Cardiac septum (tissue), 1 donor: Measurements from ENCODE around the gene SLC8A1. TPM values are rescaled to one million over a fixed set of nuclear protein-coding genes. Genes with fewer than 3 reads are reported as not detected.

Source experiments
- DNase-seq: peaks from one replicate; pipeline ENCODE4 v3.0.0-alpha.2; 2020; ENCODE audit warnings: low spot score
- intact Hi-C: fragments of 100-400 bp; cut with DNase I; formaldehyde crosslinking; loops from one replicate; pipeline ENCODE4 v1.14.0; 2022
- total RNA-seq: library from RNA; stranded (reverse); fragmentation: NEBNext Ultra II Directional; extraction: Animal tissue kit (Norgen Biotek cat#: 25700); gene quantifications from one replicate; pipeline ENCODE4 v1.2.1, GENCODE V29; 2021
- donor health status: DM: no; HTN: no; CAD: no.

The SLC8A1 gene
- total RNA-seq, 1 donor from 2014 or later: 906 TPM

GRCh38 chr2:40397765-40398164 is 54.1 kb downstream of the SLC8A1 start:
- no peak for DNase-seq
- intact Hi-C loops: no loop called here

- intact Hi-C loops: no loop called here
- DNase-seq: no peak
These were observed 55.8 kb downstream of the SLC8A1 start for GRCh38 chr2:40396124-40396523.

GRCh38 chr2:40395169-40396073 is 56.5 kb downstream of the SLC8A1 start:
- intact Hi-C loops: no loop called here
- no peak for DNase-seq

- intact Hi-C loops: no loop called here
- no peak for DNase-seq
These were observed 57.3 kb downstream of the SLC8A1 start for GRCh38 chr2:40394597-40394996.

GRCh38 chr2:40394031-40394430 is 57.9 kb downstream of the SLC8A1 start:
- no peak for DNase-seq
- intact Hi-C loops: no loop called here

- DNase-seq: no peak
- intact Hi-C loops: no loop called here
These were observed 63.7 kb downstream of the SLC8A1 start for GRCh38 chr2:40388161-40388560.

- DNase-seq: no peak
- intact Hi-C loops: no loop called here
These were observed 65.7 kb downstream of the SLC8A1 start for GRCh38 chr2:40386177-40386576.

GRCh38 chr2:40384714-40385113 is 67.2 kb downstream of the SLC8A1 start:
- no peak for DNase-seq
- intact Hi-C loops: no loop called here

GRCh38 chr2:40384233-40384632 is 67.7 kb downstream of the SLC8A1 start:
- intact Hi-C loops: no loop called here
- DNase-seq: no peak

GRCh38 chr2:40380721-40381120 is 71.2 kb downstream of the SLC8A1 start:
- intact Hi-C loops: no loop called here
- DNase-seq: no peak

- intact Hi-C loops: no loop called here
- DNase-seq: no peak
These were observed 71.8 kb downstream of the SLC8A1 start for GRCh38 chr2:40380041-40380440.

GRCh38 chr2:40374543-40375240 is 77.2 kb downstream of the SLC8A1 start:
- DNase-seq: no peak
- intact Hi-C loops: no loop called here

- intact Hi-C loops: no loop called here
- DNase-seq: no peak
These were observed 78.8 kb downstream of the SLC8A1 start for GRCh38 chr2:40373111-40373510.

GRCh38 chr2:40372283-40372985 is 79.5 kb downstream of the SLC8A1 start:
- intact Hi-C loops: no loop called here
- DNase-seq: no peak

- DNase-seq: no peak
- intact Hi-C loops: no loop called here
These were observed 80.2 kb downstream of the SLC8A1 start for GRCh38 chr2:40371525-40372282.

GRCh38 chr2:40370007-40370395 is 81.9 kb downstream of the SLC8A1 start:
- intact Hi-C loops: no loop called here
- DNase-seq: no peak

- intact Hi-C loops: no loop called here
- DNase-seq: no peak
These were observed 82.5 kb downstream of the SLC8A1 start for GRCh38 chr2:40369267-40370006.

GRCh38 chr2:40367652-40368051 is 84.2 kb downstream of the SLC8A1 start:
- intact Hi-C loops: no loop called here
- DNase-seq: no peak

GRCh38 chr2:40367032-40367431 is 84.9 kb downstream of the SLC8A1 start:
- DNase-seq: no peak
- intact Hi-C loops: no loop called here
